Measurements from ENCODE around the gene PCDHGB2.
"Not testable (repeated sequence)": the region's sequence is repeated elsewhere in the genome, so short reads cannot be mapped to it uniquely, and the experiment has no call there.

PCDHGB2 gene

DNA sequence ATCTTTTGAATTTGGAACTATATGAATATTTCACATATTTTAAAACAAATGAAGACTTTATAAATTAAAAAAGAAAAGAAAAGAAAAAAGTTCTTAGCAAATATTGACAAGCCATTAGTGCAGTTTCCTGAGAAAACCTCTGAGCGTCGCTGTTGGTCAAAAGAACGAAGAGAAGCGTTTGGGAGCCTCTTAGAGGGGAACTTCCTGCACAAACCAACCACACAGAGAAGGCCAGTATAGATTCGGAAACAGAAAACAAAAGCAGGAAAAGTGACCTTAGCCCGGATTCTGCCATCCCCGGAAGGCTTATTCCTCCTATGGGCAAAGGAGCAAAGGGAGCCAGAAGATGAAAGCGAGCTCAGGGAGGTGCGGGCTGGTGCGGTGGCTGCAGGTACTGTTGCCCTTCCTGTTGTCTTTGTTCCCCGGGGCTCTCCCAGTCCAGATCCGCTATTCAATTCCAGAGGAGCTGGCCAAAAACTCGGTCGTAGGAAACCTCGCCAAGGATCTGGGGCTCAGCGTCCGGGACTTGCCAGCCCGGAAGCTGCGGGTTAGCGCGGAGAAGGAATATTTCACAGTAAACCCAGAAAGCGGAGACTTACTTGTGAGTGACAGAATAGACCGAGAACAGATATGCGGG, at the start of gene PCDHGB2:
TSS of gene PCDHGB2 (plus strand) at position 205 of the 637 bp plus-strand sequence. CDS start at position 347, 142 bp downstream.
- no peak within 1 kb of the TSS for H3K4me3 ChIP-seq (ENCODE audit: low read depth, low read length)

DNA sequence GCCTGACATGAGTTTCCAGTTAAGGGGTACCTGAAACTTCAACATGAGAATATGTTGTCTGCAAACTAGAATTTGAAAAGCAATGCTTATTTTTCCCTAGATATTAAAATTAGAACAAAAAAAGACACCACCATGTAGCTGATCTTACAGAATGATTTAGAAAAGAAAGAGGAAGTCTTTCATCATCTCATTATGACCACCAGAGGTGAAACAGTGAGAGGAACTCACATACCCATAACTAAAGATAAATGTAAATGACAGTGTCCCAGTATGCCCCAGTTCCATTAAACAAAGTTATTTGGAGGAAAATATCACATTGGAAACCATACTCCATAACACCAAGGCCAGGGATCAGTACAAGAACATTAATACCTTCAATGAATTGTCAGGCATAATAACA, 46.1 kb upstream of the PCDHGB2 start:
- no peak overlapping the region for H3K4me3 ChIP-seq (ENCODE audit: low read depth, low read length)

DNA sequence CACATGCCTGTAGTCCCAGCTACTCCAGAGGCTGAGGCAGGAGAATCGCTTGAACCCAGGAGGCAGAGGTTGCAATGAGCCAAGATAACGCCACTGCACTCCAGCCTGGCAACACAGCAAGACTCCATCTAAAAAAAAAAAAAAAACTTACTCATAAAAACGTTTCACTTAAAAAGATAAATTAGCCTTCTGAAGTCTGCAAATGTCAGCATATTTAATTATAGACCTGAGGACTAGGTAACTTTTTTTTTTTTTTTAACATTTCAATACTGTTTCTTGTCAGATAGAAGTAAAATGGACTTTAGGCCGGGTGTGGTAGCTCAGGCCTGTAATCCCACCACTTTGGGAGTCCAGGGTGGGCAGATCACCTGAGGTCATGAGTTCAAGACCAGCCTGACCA, 42.8 kb upstream of the PCDHGB2 start:
- not testable (repeated sequence) for H3K4me3 ChIP-seq (ENCODE audit: low read depth, low read length)

DNA sequence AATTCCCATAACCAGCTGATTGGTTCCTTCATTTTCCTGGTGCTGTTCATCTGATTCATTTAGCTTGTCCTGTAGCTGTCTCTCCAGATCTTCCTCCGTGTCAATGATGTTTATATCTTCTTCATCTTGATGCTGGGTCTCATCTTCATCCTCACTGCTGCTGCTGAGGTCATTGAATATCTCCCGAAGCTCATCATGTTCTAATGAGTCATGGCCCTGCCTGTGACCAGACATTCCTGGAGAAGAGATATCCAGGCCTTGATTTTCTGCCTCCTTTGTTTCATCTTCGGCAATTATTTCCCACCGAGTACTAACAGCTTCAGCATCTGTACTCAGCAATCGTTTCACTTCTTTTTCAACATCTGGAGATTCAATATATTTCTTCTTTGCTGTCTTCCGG, 40.6 kb upstream of the PCDHGB2 start:
- no peak overlapping the region for H3K4me3 ChIP-seq (ENCODE audit: low read depth, low read length)

DNA sequence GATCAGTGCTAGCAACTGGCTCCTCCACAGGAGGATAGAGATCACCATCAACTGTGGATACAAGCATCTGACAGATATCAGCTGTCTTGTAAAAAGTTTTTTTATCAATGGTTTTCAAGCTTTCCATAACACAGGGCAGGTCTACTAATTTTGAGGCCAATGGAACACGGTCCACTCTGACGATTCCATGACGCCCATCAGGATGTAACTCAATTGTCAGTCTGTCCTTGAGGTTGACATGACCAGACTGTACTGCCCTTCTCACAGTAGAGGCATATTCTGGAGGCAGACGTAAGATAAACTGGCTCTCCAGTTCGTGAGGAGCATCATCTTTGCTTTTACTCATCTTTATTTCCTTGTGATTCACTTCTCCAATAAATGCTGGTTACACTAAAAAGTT, 40.1 kb upstream of the PCDHGB2 start:
- peak overlapping the region; percentile 95 for H3K4me3 ChIP-seq (ENCODE audit: low read depth, low read length)

DNA sequence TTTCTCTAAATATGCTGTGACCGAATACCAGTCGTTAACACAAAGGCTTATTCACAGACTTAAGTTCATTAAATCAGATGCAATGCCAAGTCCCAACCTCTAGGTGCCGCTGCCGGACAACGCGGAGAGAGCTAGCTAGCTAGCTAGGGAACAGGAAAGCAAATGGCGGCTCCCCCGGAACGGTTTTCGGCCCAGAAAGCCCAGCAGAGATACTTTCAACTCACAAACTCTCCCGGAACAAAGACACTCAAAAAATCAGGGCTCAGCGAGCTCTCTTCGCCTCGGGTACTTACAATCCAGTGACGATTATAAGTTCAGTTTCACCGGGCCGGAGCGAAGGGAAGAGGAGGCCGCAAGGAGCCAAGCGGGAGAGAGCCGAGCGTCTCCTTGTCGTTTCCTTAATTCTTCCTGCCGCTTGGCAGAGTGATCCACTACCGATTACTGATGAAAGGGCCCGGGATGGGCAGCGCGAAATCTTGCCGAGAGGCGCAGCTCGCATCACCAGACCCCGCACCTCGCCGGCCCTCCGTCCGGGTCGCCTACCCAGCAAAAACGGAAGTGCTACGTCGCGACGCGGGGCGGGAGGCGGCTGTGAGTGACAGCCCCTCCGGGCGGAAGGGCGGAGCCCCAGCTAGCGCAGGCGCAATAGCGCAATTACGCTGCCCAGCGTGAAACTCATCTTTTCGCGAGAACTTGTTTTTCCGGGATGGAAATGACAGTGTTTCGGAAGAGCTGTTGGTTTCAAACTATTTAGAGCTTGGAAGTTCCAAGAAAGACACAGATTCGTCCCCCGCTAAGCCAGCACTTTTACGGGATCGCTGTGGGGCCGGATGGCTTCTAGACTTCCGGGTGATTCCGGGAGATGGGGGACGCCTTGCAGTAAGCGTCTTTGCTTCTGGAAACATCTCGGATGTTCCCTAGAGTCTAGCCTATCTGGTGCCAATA, 39.3 kb upstream of the PCDHGB2 start, which contains the start of gene TAF7:
TSS of gene TAF7 (minus strand) at position 560 of the 945 bp plus-strand sequence. CDS start 740 bp downstream, outside the sequence.
- peak within 1 kb of the TSS; percentile 95 for H3K4me3 ChIP-seq (ENCODE audit: low read depth, low read length)

DNA sequence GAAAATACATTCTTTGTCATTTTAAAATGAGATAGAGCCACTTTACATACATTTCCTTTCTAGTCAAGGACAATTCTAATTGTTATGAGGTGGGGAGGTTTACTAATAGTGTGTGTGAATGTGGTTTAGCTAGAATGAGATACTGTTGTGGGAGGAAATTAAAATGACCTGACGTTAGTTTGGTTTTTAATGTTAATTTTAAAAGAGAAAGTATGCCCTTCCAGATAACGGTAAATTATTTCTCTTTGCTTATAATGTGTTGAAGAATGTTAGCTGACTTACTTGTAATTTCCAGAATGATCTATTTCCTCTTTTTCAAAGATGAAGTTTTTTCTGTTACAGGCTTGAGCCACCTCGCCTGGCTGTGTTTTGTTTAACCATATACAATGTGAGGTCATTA, 37.5 kb upstream of the PCDHGB2 start:
- H3K4me3 ChIP-seq (ENCODE audit: low read depth, low read length) = no peak overlapping the region

DNA sequence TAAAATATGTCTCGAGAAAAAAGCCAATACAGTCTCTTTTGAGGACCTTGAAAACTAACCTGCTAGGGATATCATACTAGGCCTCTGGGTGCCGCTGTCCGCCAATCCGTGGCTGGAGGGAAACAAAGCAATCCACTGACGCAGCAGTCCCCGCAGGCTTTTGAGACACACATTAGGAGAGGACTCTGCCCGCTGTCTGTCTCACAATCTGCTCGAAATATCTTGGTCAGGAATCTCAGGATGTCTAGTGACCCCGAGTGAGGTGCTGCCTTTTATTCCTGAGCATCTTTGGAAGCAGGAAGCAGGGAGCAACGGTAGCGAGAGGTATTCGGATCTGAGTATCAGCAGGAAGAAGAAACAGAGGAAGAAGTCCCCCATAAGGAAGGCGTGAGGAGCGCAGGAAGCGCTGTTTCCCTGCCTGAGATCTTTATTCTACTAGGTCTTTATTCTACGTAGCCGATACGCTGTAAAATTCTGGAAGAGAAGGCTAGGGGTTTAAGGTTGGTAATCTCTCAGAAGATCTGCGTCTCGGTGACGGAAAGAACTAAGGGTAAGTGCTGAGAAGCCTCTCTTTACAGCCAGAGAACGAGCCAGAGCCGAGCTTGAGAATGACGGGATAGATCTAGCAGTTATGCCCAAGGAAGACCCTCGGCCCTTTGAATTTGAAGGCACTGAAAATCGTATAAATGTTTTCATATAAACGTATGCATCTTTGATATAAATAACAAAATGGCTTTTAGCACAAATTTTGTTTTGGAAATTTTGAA, 33.5 kb upstream of the PCDHGB2 start:
- peak overlapping the region; percentile 54 for H3K4me3 ChIP-seq (ENCODE audit: low read depth, low read length)

DNA sequence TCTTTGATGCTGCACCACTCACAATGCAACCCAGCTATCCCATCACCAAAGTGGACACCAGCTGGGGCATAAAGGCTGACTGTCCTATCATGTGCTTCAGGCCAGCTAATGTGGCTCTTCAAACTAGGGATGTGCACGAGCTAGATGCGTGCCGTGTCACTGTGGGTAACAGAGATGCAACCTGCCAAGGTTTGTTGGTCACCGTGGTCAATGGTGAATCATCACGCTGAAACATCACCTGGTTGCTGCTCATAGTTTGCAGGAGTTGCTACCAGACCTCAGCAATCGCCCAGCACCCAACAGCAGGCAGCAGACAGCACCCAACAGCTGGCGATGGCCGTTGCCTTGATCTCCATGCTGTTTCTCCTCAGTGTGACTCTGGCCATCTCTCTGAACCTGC, 31.6 kb upstream of the PCDHGB2 start:
- H3K4me3 ChIP-seq (ENCODE audit: low read depth, low read length) = no peak overlapping the region

DNA sequence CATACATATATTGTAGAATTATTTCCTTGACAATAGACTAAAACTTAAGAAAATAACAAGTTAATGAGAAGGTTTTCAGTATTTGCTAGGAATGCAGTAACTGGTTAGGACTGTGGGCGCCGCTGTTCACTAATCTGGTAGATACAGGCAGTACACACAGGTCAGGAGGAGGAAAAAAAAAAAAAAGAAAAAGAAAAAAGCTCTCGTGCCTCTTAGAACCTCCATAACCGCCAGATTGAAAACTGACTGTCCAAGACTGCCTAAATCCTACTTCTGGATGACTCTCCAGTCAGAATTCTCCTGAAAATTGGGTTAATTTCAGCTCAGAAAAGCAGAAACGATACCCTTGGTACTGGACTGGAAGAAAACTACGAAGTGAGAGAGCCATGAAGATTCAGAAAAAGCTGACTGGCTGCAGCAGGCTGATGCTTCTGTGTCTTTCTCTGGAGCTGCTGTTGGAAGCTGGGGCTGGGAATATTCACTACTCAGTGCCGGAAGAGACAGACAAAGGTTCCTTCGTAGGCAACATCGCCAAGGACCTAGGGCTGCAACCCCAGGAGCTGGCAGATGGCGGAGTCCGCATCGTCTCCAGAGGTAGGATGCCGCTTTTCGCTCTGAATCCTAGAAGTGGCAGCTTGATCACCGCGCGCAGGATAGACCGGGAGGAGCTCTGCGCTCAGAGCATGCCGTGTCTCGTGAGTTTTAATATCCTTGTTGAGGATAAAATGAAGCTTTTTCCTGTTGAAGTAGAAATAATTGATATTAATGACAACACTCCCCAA, 29.3 kb upstream of the PCDHGB2 start, which contains the start of gene PCDHGA1:
TSS of gene PCDHGA1 (plus strand) at position 216 of the 782 bp plus-strand sequence.
- H3K4me3 ChIP-seq (ENCODE audit: low read depth, low read length) = no peak within 1 kb of the TSS

DNA sequence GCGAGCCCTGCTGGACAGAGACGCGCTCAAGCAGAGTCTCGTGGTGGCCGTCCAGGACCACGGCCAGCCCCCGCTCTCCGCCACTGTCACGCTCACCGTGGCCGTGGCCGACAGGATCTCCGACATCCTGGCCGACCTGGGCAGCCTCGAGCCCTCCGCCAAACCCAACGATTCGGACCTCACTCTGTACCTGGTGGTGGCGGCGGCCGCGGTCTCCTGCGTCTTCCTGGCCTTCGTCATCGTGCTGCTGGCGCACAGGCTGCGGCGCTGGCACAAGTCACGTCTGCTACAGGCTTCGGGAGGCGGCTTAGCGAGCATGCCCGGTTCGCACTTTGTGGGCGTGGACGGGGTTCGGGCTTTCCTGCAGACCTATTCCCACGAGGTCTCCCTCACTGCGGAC, 27.2 kb upstream of the PCDHGB2 start:
- not testable (repeated sequence) for H3K4me3 ChIP-seq (ENCODE audit: low read depth, low read length)

DNA sequence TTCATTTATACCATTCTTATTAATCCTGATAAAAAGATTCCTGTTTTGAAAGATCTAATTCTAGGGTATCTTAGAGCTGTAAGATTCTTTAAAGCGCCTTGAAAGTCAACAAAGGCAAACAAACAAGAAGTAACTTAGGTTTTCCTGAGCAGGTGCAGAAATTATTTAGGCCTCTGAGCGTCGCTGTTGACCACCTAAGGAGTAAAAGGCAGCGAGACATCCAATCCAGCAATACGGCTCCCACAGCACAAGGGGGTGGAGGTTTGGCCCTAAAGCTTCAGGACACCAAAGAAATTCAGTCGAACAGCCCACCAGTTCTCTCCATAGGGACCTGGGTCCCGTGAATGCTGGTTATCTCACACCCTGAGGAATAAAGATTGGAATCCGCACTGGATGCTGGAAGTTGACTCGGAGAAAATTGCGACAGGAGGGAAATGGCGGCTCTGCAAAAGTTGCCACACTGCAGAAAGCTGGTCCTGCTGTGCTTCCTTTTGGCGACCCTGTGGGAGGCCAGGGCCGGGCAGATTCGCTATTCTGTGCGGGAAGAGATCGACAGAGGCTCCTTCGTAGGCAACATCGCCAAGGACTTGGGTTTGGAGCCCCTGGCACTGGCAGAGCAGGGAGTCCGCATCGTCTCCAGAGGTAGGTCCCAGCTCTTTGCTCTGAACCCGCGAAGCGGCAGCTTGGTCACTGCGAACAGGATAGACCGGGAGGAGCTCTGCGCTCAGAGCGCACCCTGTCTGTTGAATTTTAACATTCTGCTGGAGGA, 21.1 kb upstream of the PCDHGB2 start, which contains the start of gene PCDHGA2:
TSS of gene PCDHGA2 (plus strand) at position 223 of the 769 bp plus-strand sequence.
- H3K4me3 ChIP-seq (ENCODE audit: low read depth, low read length) = no peak within 1 kb of the TSS

DNA sequence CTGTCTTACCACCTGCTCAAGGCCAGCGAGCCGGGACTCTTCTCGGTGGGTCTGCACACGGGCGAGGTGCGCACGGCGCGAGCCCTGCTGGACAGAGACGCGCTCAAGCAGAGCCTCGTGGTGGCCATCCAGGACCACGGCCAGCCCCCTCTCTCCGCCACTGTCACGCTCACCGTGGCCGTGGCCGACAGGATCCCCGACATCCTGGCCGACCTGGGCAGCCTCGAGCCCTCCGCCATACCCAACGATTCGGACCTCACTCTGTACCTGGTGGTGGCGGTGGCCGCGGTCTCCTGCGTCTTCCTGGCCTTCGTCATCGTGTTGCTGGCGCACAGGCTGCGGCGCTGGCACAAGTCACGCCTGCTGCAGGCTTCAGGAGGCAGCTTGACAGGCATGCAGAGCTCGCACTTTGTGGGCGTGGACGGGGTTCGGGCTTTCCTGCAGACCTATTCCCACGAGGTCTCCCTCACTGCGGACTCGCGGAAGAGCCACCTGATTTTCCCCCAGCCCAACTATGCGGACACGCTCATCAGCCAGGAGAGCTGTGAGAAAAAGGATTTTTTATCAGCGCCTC, 18.9 kb upstream of the PCDHGB2 start:
- not testable (repeated sequence) for H3K4me3 ChIP-seq (ENCODE audit: low read depth, low read length)

DNA sequence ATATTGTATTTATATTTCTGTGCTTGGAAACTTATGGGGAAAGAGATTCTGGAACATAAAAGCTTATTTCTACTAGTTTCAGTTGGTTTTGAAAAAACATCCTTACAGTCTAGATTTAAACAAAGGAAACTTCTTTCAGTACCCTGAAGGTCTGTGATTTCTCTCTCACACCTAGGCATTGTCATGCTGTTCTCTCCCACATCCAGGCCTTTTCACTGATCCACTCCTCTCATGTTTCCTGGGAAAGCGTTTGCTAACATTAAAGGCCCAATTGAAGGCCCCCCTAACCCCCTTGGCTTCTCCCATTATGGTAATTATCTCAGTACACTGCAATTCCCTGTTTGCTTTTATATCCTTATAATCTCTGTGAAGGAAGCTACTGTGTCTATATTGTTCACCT, 17.0 kb upstream of the PCDHGB2 start:
- H3K4me3 ChIP-seq (ENCODE audit: low read depth, low read length) = no peak overlapping the region

DNA sequence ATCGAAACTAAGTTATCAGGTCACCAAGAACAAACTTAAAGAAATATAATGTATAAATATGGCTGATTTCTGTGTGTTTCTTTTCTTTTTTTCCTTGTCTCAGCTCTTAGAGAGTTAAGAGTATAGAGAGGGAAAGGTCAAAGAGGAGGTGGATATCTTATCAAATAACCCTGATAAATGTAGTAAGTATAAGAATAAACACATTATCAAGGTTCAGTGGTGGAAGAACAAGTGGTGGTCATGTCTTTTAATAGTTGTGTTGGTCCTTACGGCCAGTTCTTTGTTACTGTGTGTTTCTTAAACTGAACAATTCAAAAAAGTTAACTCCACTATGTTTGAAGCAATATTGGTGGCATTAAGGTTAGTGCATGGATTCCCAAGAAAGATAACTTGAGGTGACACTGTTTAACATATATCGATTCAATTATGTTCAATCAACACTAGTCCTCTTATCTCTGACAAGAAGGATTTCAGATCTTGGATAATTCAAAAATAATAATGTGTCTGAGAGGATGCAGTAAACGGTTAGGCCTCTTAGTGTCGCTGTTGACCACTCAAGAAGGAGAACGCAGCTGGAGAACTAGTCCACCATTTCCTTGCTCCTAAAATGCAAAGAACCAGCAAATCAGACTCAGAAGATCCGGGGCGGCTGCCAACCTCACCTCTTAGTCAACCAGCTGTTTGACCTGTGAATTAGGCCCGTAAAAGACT, 16.4 kb upstream of the PCDHGB2 start, which contains the start of gene PCDHGA3:
TSS of gene PCDHGA3 (plus strand) at position 588 of the 711 bp plus-strand sequence. CDS start 205 bp downstream, outside the sequence.
- peak within 1 kb of the TSS; percentile 34 for H3K4me3 ChIP-seq (ENCODE audit: low read depth, low read length)

DNA sequence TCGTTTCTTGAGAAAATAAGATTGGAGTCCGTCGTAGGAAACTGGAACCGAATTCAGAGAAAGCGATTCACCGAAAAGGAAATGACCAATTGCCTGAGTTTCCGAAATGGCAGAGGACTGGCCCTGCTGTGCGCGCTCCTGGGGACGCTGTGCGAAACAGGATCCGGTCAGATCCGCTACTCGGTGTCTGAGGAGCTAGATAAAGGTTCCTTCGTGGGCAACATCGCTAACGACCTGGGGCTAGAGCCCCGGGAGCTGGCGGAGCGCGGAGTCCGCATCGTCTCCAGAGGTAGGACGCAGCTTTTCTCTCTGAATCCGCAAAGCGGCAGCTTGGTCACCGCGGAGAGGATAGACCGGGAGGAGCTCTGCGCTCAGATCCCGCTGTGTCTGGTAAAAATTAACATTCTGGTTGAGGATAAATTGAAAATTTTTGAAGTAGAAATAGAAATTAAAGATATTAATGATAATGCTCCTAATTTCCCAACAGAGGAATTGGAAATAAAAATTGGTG, 15.8 kb upstream of the PCDHGB2 start:
- peak overlapping the region; percentile 34 for H3K4me3 ChIP-seq (ENCODE audit: low read depth, low read length)

DNA sequence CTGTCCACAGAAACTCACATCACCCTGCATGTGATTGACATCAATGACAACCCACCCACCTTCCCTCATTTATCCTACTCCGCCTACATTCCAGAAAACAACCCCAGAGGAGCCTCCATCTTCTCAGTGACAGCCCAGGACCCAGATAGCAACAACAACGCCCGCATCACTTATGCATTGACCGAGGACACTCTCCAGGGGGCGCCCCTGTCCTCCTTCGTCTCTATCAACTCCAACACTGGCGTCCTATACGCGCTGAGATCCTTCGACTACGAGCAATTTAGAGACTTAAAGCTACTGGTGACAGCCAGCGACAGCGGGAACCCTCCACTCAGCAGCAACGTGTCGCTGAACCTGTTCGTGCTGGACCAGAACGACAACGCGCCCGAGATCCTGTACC, 14.5 kb upstream of the PCDHGB2 start:
- H3K4me3 ChIP-seq (ENCODE audit: low read depth, low read length) = no peak overlapping the region

DNA sequence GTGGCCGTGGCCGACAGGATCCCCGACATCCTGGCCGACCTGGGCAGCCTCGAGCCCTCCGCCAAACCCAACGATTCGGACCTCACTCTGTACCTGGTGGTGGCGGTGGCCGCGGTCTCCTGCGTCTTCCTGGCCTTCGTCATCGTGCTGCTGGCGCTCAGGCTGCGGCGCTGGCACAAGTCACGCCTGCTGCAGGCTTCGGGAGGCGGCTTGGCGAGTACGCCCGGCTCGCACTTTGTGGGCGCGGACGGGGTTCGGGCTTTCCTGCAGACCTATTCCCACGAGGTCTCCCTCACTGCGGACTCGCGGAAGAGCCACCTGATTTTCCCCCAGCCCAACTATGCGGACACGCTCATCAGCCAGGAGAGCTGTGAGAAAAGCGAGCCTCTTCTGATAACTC, 13.8 kb upstream of the PCDHGB2 start:
- H3K4me3 ChIP-seq (ENCODE audit: low read depth, low read length) = not testable (repeated sequence)

All from iPS-11a (cell line).